B cell (primary cell): ENCODE measurements around the gene STARD9.

ENCODE experiments used
- EZH2 ChIP-seq: IDR thresholded peaks from 2 replicates; pipeline ENCODE4 v1.6.1; 2012; ENCODE audit warnings: borderline replicate concordance, low read depth, mild to moderate bottlenecking, moderate library complexity, low read length; ENCODE audit not compliant: insufficient read depth, poor library complexity, severe bottlenecking
- TF ChIP-seq, protein P1 (sequence below): fragments of 200-600 bp; IDR thresholded peaks from one replicate; pipeline ENCODE4 v1.8.0; 2022; ENCODE audit warnings: antibody characterized with exemption, mild to moderate bottlenecking

DNA sequence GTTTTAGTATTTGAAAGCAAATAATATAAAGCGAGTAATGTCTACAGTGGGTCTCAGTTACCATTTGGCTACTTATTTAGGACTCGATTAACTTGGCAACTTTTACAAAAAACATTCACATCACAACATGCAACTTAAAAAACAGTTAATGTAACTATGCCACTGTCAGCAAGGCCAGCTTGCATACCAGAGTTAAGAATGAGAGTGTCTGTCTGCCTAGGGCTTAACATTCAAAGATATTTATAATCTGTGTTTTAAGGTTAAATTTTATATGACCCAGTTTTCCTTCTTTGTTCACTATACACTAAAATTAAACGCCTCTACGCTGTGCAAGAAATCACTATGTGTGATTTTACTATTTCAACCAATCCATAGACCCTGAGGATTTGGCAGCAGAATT, 166.7 kb downstream of the STARD9 start:
- TF ChIP-seq, protein P1, sequence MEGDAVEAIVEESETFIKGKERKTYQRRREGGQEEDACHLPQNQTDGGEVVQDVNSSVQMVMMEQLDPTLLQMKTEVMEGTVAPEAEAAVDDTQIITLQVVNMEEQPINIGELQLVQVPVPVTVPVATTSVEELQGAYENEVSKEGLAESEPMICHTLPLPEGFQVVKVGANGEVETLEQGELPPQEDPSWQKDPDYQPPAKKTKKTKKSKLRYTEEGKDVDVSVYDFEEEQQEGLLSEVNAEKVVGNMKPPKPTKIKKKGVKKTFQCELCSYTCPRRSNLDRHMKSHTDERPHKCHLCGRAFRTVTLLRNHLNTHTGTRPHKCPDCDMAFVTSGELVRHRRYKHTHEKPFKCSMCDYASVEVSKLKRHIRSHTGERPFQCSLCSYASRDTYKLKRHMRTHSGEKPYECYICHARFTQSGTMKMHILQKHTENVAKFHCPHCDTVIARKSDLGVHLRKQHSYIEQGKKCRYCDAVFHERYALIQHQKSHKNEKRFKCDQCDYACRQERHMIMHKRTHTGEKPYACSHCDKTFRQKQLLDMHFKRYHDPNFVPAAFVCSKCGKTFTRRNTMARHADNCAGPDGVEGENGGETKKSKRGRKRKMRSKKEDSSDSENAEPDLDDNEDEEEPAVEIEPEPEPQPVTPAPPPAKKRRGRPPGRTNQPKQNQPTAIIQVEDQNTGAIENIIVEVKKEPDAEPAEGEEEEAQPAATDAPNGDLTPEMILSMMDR = no peak
- no peak for TF ChIP-seq EZH2
